T-helper 22 cell (primary cell): ENCODE data around the gene CDKL4.
A peak's percentile ranks its signal among the peaks of the same experiment; 100 is the strongest.
"Not testable (repeated sequence)": the region's sequence is repeated elsewhere in the genome, so short reads cannot be mapped to it uniquely, and the experiment has no call there.

Experiments
- DNase-seq: peaks from one replicate; pipeline ENCODE4 v3.0.0-alpha.2; 2020; ENCODE audit warnings: low read depth

The CDKL4 gene

DNA sequence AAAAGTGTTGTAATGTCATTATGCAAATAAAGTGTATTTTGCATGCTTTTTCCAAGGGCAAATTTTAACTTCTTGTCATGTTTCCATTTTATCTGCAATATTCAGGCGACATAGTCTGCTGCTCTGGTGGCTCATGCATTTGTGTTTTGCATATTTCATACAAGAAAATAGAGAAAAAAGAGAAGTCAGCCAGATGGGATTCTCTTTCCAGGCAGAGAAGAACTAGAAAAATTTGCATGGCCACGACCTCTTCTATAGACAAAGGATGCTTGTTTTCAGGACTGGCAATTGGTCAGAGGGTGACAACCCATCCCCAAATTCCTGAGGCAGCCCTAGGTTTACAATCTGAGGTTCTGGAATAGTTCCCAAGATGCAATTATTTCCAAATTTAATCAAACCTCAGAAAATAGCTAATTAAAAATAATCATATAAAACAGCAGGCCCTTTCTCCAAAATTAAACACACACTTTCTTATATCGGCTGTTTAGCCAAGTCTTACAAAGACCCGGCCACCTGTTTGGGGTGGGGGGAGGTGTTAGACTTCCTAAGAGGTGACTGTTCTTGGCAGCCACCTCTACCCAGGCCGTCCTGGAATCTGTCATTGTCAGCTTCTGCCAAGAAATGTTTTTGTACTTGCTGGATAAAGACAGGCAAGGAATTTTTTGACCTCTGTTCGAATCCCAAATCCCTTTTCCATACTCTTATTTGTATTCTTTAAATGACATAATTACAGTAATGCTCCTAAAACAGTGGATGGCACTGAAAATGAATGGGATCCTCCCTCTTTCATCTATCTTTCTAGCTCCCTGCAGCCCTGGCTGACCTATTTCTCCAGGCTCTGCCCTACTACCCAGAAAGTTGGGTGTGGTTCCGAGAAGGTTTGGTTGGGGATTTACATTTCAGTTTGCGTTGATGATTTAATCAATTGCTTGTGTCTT is 102.2 kb downstream of the CDKL4 start:
- DNase-seq: no peak

DNA sequence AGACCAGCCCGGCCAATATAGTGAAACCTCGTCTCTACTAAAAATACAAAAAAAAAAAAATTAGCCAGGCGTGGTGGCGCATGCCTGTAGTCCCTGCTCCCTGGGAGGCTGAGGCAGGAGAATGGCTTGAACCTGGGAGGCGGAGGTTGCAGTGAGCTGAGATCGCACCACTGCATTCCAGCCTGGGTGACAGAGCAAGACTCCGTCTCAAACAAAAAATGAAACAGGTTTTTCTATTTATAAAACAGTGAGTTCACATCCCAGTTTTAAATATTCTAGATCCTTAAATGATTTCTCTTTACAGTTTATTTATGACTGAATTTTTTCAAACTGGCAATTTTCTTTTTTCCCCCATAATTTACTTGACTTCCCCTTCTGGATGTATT is 102.8 kb downstream of the CDKL4 start:
- not testable (repeated sequence) for DNase-seq

GRCh38 chr2:39140322-39140847 is 103.4 kb downstream of the CDKL4 start:
- DNase-seq: no peak

- no peak for DNase-seq
Observed at GRCh38 chr2:39139511-39140237, 104.1 kb downstream of the CDKL4 start.

- DNase-seq: no peak
Observed at GRCh38 chr2:39138837-39139211, 104.9 kb downstream of the CDKL4 start.

DNA sequence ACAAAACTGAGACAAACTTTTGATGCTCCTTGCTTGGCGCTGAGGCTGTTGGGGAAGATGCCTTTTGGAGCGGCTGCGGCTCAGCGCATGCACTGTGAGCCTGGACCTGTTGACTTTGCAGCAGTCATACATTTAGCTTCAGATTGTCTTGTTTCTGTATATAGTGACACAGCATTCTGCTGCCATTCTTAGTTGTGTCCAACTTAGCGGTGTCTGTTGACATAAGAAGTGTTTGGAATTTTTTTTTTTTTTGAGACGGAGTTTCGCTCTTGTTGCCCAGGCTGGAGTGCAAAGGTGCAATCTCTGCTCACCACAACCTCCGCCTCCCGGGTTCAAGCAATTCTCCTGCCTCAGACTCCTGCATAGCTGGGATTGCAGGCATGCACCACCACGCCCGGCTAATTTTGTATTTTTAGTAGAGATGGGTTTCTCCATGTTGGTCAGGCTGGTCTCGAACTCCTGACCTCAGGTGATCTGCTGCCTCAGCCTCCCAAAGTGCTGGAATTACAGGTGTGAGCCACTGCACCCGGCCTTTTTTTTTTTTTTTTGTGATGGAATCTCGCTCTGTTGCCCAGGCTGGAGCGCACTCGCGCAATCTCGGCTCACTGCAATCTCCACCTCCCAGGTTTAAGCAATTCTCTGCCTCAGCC is 105.5 kb downstream of the CDKL4 start:
- DNase-seq: not testable (repeated sequence)

DNA sequence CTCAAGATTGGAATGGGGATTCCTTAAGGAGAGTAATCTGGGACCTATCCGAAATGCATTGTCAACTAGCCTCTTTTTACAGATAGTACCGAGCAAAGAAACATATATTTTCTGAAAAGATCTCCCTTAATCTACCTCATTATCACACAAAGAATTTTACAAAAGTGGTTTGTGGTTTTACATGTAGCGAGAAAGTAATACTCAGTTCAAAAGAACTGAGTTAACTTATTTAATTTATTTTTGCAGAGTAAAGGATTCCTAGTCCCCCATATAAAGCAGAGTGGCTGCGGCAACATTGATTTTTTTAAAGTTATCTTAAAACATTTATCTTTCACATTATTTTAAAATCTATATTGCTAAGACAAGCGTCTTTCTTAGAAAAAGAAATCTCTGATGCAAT is 107.0 kb downstream of the CDKL4 start:
- no peak for DNase-seq

- no peak for DNase-seq
Observed at GRCh38 chr2:39135690-39136259, 108.0 kb downstream of the CDKL4 start.

GRCh38 chr2:39133215-39133851 is 110.4 kb downstream of the CDKL4 start:
- no peak for DNase-seq

- peak; percentile 30 for DNase-seq
Observed at GRCh38 chr2:39128919-39129391, 114.8 kb downstream of the CDKL4 start.

- peak; percentile 44 for DNase-seq
Observed at GRCh38 chr2:39127973-39128372, 115.8 kb downstream of the CDKL4 start.
